ENCODE results near the gene TFAP2D.

TFAP2D gene

GRCh38 chr6:50804283-50804682 lies 91.0 kb downstream of the TFAP2D start:
- H3K4me3 ChIP-seq (ENCODE audit: low read length): no peak overlapping the region
- no peak overlapping the region for H3K9ac ChIP-seq (ENCODE audit: low read length)
- no peaks in the 10 kb centered on the region for H3K9me3 ChIP-seq (ENCODE audit: control insufficient read depth, low read length)
- no peaks in the 10 kb centered on the region for H3K27me3 ChIP-seq (ENCODE audit: control insufficient read depth, insufficient read depth, low read length)
- no peaks in the 10 kb centered on the region for H3K36me3 ChIP-seq (ENCODE audit: control insufficient read depth, insufficient read depth, low read length)
- no peaks in the 10 kb centered on the region for H3K4me1 ChIP-seq (ENCODE audit: control insufficient read depth, insufficient read depth, low read length)

GRCh38 chr6:50807035-50807434 lies 93.7 kb downstream of the TFAP2D start:
- H3K9ac ChIP-seq (ENCODE audit: low read length): no peak overlapping the region
- H3K36me3 ChIP-seq (ENCODE audit: control insufficient read depth, insufficient read depth, low read length): no peaks in the 10 kb centered on the region
- no peaks in the 10 kb centered on the region for H3K27me3 ChIP-seq (ENCODE audit: control insufficient read depth, insufficient read depth, low read length)
- H3K4me3 ChIP-seq (ENCODE audit: low read length): no peak overlapping the region
- no peaks in the 10 kb centered on the region for H3K9me3 ChIP-seq (ENCODE audit: control insufficient read depth, low read length)
- no peaks in the 10 kb centered on the region for H3K4me1 ChIP-seq (ENCODE audit: control insufficient read depth, insufficient read depth, low read length)

- peak overlapping the region; percentile 14 for H3K4me3 ChIP-seq (ENCODE audit: low read length)
- H3K9ac ChIP-seq (ENCODE audit: low read length): peak overlapping the region; percentile 44
- peaks cover 39% of the 10 kb centered on the region for H3K27me3 ChIP-seq (ENCODE audit: control insufficient read depth, insufficient read depth, low read length)
- no peaks in the 10 kb centered on the region for H3K36me3 ChIP-seq (ENCODE audit: control insufficient read depth, insufficient read depth, low read length)
- no peaks in the 10 kb centered on the region for H3K9me3 ChIP-seq (ENCODE audit: control insufficient read depth, low read length)
- H3K4me1 ChIP-seq (ENCODE audit: control insufficient read depth, insufficient read depth, low read length): peaks cover 7% of the 10 kb centered on the region
Measured at GRCh38 chr6:50815436-50816114, 102.2 kb downstream of the TFAP2D start.

- Histone ChIP-seq H3K4me3 (ENCODE audit: low read length) (peak overlapping the region; percentile 14), H3K27me3 (ENCODE audit: control insufficient read depth, insufficient read depth, low read length) (peaks cover 46% of the 10 kb centered on the region), H3K9me3 (ENCODE audit: control insufficient read depth, low read length) (no peaks in the 10 kb centered on the region), H3K4me1 (ENCODE audit: control insufficient read depth, insufficient read depth, low read length) (peaks cover 7% of the 10 kb centered on the region), H3K36me3 (ENCODE audit: control insufficient read depth, insufficient read depth, low read length) (no peaks in the 10 kb centered on the region), H3K9ac (ENCODE audit: low read length) (peak overlapping the region; percentile 44)
Measured at GRCh38 chr6:50816115-50816675, 102.9 kb downstream of the TFAP2D start.

GRCh38 chr6:50816947-50817645 lies 103.8 kb downstream of the TFAP2D start:
- H3K27me3 ChIP-seq (ENCODE audit: control insufficient read depth, insufficient read depth, low read length): peaks cover 54% of the 10 kb centered on the region
- no peak overlapping the region for H3K9ac ChIP-seq (ENCODE audit: low read length)
- no peak overlapping the region for H3K4me3 ChIP-seq (ENCODE audit: low read length)
- H3K9me3 ChIP-seq (ENCODE audit: control insufficient read depth, low read length): no peaks in the 10 kb centered on the region
- no peaks in the 10 kb centered on the region for H3K36me3 ChIP-seq (ENCODE audit: control insufficient read depth, insufficient read depth, low read length)
- H3K4me1 ChIP-seq (ENCODE audit: control insufficient read depth, insufficient read depth, low read length): peaks cover 7% of the 10 kb centered on the region

- Histone ChIP-seq H3K4me3 (ENCODE audit: low read length) (no peak overlapping the region), H3K27me3 (ENCODE audit: control insufficient read depth, insufficient read depth, low read length) (peaks cover 59% of the 10 kb centered on the region), H3K4me1 (ENCODE audit: control insufficient read depth, insufficient read depth, low read length) (peaks cover 7% of the 10 kb centered on the region), H3K36me3 (ENCODE audit: control insufficient read depth, insufficient read depth, low read length) (no peaks in the 10 kb centered on the region), H3K9ac (ENCODE audit: low read length) (no peak overlapping the region), H3K9me3 (ENCODE audit: control insufficient read depth, low read length) (no peaks in the 10 kb centered on the region)
Measured at GRCh38 chr6:50817646-50817950, 104.3 kb downstream of the TFAP2D start.

GRCh38 chr6:50818020-50818419 lies 104.7 kb downstream of the TFAP2D start:
- Histone ChIP-seq H3K9me3 (ENCODE audit: control insufficient read depth, low read length) (no peaks in the 10 kb centered on the region), H3K4me1 (ENCODE audit: control insufficient read depth, insufficient read depth, low read length) (peaks cover 7% of the 10 kb centered on the region), H3K4me3 (ENCODE audit: low read length) (no peak overlapping the region), H3K36me3 (ENCODE audit: control insufficient read depth, insufficient read depth, low read length) (no peaks in the 10 kb centered on the region), H3K27me3 (ENCODE audit: control insufficient read depth, insufficient read depth, low read length) (peaks cover 63% of the 10 kb centered on the region), H3K9ac (ENCODE audit: low read length) (no peak overlapping the region)

- peaks cover 7% of the 10 kb centered on the region for H3K4me1 ChIP-seq (ENCODE audit: control insufficient read depth, insufficient read depth, low read length)
- no peak within 1 kb of the TSS for H3K4me3 ChIP-seq (ENCODE audit: low read length)
- H3K9ac ChIP-seq (ENCODE audit: low read length): no peak within 1 kb of the TSS
- H3K9me3 ChIP-seq (ENCODE audit: control insufficient read depth, low read length): no peaks in the 10 kb centered on the region
- no peaks in the 10 kb centered on the region for H3K36me3 ChIP-seq (ENCODE audit: control insufficient read depth, insufficient read depth, low read length)
- peaks cover 70% of the 10 kb centered on the region for H3K27me3 ChIP-seq (ENCODE audit: control insufficient read depth, insufficient read depth, low read length)
Measured at GRCh38 chr6:50818673-50819072, 105.3 kb downstream of the TFAP2D start, which contains the start of gene TFAP2B. TFAP2B (plus strand) TSS chr6:50818871; CDS start chr6:50818892, 21 bp downstream.

- Histone ChIP-seq H3K36me3 (ENCODE audit: control insufficient read depth, insufficient read depth, low read length) (no peaks in the 10 kb centered on the region), H3K9ac (ENCODE audit: low read length) (no peak overlapping the region), H3K4me3 (ENCODE audit: low read length) (no peak overlapping the region), H3K9me3 (ENCODE audit: control insufficient read depth, low read length) (no peaks in the 10 kb centered on the region), H3K4me1 (ENCODE audit: control insufficient read depth, insufficient read depth, low read length) (peaks cover 7% of the 10 kb centered on the region), H3K27me3 (ENCODE audit: control insufficient read depth, insufficient read depth, low read length) (peaks cover 78% of the 10 kb centered on the region)
Measured at GRCh38 chr6:50819466-50819903, 106.2 kb downstream of the TFAP2D start.

- H3K27me3 ChIP-seq (ENCODE audit: control insufficient read depth, insufficient read depth, low read length): peaks cover 82% of the 10 kb centered on the region
- H3K36me3 ChIP-seq (ENCODE audit: control insufficient read depth, insufficient read depth, low read length): no peaks in the 10 kb centered on the region
- no peak overlapping the region for H3K4me3 ChIP-seq (ENCODE audit: low read length)
- H3K9ac ChIP-seq (ENCODE audit: low read length): no peak overlapping the region
- no peaks in the 10 kb centered on the region for H3K9me3 ChIP-seq (ENCODE audit: control insufficient read depth, low read length)
- H3K4me1 ChIP-seq (ENCODE audit: control insufficient read depth, insufficient read depth, low read length): peaks cover 7% of the 10 kb centered on the region
Measured at GRCh38 chr6:50819904-50820868, 106.9 kb downstream of the TFAP2D start.

GRCh38 chr6:50820869-50821264 lies 107.5 kb downstream of the TFAP2D start:
- Histone ChIP-seq H3K4me1 (ENCODE audit: control insufficient read depth, insufficient read depth, low read length) (peaks cover 7% of the 10 kb centered on the region), H3K9ac (ENCODE audit: low read length) (no peak overlapping the region), H3K9me3 (ENCODE audit: control insufficient read depth, low read length) (no peaks in the 10 kb centered on the region), H3K4me3 (ENCODE audit: low read length) (no peak overlapping the region), H3K27me3 (ENCODE audit: control insufficient read depth, insufficient read depth, low read length) (peaks cover 89% of the 10 kb centered on the region), H3K36me3 (ENCODE audit: control insufficient read depth, insufficient read depth, low read length) (no peaks in the 10 kb centered on the region)
